HG03025 (cell line): ENCODE results near the gene CA10.

Source experiments
- ATAC-seq: cut with Tn5 transposase; IDR thresholded peaks from one replicate; pipeline ENCODE4 v1.9.1; 2021; ENCODE audit warnings: mild to moderate bottlenecking, moderate library complexity; ENCODE audit not compliant: unreplicated experiment, low FRiP score

Gene CA10

GRCh38 chr17:51702963-51703360 is 455.6 kb downstream of the CA10 start:
- no peak for ATAC-seq

GRCh38 chr17:51701501-51701900 is 457.0 kb downstream of the CA10 start:
- ATAC-seq: no peak

GRCh38 chr17:51700011-51700760 is 458.3 kb downstream of the CA10 start:
- no peak for ATAC-seq

- no peak for ATAC-seq
Measured at GRCh38 chr17:51699303-51699702, 459.2 kb downstream of the CA10 start.

- no peak for ATAC-seq
Measured at GRCh38 chr17:51692917-51693316, 465.6 kb downstream of the CA10 start.

- ATAC-seq: no peak
Measured at GRCh38 chr17:51687887-51688286, 470.6 kb downstream of the CA10 start.

- ATAC-seq: no peak
Measured at GRCh38 chr17:51685287-51685909, 473.1 kb downstream of the CA10 start.

GRCh38 chr17:51684214-51684613 is 474.3 kb downstream of the CA10 start:
- ATAC-seq: no peak

- no peak for ATAC-seq
Measured at GRCh38 chr17:51683291-51683690, 475.2 kb downstream of the CA10 start.

- ATAC-seq: no peak
Measured at GRCh38 chr17:51682115-51682514, 476.4 kb downstream of the CA10 start.

GRCh38 chr17:51677875-51678274 is 480.6 kb downstream of the CA10 start:
- ATAC-seq: no peak

- no peak for ATAC-seq
Measured at GRCh38 chr17:51676691-51677487, 481.6 kb downstream of the CA10 start.

- no peak for ATAC-seq
Measured at GRCh38 chr17:51674579-51675255, 483.8 kb downstream of the CA10 start.

GRCh38 chr17:51673070-51673469 is 485.4 kb downstream of the CA10 start:
- ATAC-seq: no peak

GRCh38 chr17:51672065-51672464 is 486.4 kb downstream of the CA10 start:
- ATAC-seq: no peak

GRCh38 chr17:51670899-51671298 is 487.6 kb downstream of the CA10 start:
- ATAC-seq: no peak

GRCh38 chr17:51668963-51669246 is 489.6 kb downstream of the CA10 start:
- no peak for ATAC-seq

- ATAC-seq: no peak
Measured at GRCh38 chr17:51668155-51668962, 490.2 kb downstream of the CA10 start.

- ATAC-seq: no peak
Measured at GRCh38 chr17:51667706-51668083, 490.8 kb downstream of the CA10 start.

GRCh38 chr17:51666971-51667705 is 491.4 kb downstream of the CA10 start:
- no peak for ATAC-seq
